DOHH2 (cell line): ENCODE data around the gene IRAK3.

Source experiments
- CTCF ChIP-seq: fragments of 200-600 bp; sonication (generic); IDR thresholded peaks from one replicate; pipeline ENCODE4 v1.5.1; 2014; ENCODE audit warnings: antibody characterized with exemption, mild to moderate bottlenecking, low read depth, low read length; ENCODE audit not compliant: poor library complexity, severe bottlenecking
- EZH2phosphoT487 ChIP-seq: fragments of 200-600 bp; sonication (generic); IDR thresholded peaks from 2 replicates; pipeline ENCODE4 v1.6.1; 2017; ENCODE audit warnings: borderline replicate concordance, mild to moderate bottlenecking, antibody characterized with exemption, low read length, moderate library complexity, mixed read lengths

- TF ChIP-seq CTCF (no peak), EZH2phosphoT487 (no peak)
These were observed 98.3 kb downstream of the IRAK3 start for GRCh38 chr12:66287275-66287674.
